Trophoblast cell (in vitro differentiated cells and primary cell): ENCODE measurements around the gene ODAD4.

Experiments used
- DNase-seq, 2 donors: peaks; one replicate each; pipeline ENCODE4 v3.0.0-alpha.2; 2016
- H2AFZ ChIP-seq: 2 replicates; pipeline ENCODE4 v1.6.1; 2013; ENCODE audit warnings: low read length, moderate library complexity, mild to moderate bottlenecking; ENCODE audit not compliant: insufficient read depth, poor library complexity
- H2AK5ac ChIP-seq: 2 replicates; pipeline ENCODE4 v1.6.1; 2013; ENCODE audit warnings: mild to moderate bottlenecking, low read length
- H2BK120ac ChIP-seq: 2 replicates; pipeline ENCODE4 v1.6.1; 2013; ENCODE audit warnings: low read length, mild to moderate bottlenecking, moderate library complexity; ENCODE audit not compliant: insufficient read depth, poor library complexity
- H2BK12ac ChIP-seq: 2 replicates; pipeline ENCODE4 v1.6.1; 2013; ENCODE audit warnings: mild to moderate bottlenecking, low read length, moderate library complexity
- H2BK5ac ChIP-seq: 2 replicates; pipeline ENCODE4 v1.6.1; 2013; ENCODE audit warnings: low read length, low read depth, moderate library complexity, mild to moderate bottlenecking; ENCODE audit not compliant: poor library complexity
- H3K14ac ChIP-seq: 2 replicates; pipeline ENCODE4 v1.6.1; 2013; ENCODE audit warnings: mild to moderate bottlenecking, low read length
- H3K18ac ChIP-seq: 2 replicates; pipeline ENCODE4 v1.6.1; 2013; ENCODE audit warnings: mild to moderate bottlenecking, low read length
- H3K23ac ChIP-seq: 2 replicates; pipeline ENCODE4 v1.6.1; 2013; ENCODE audit warnings: low read length
- H3K27ac ChIP-seq: 2 replicates; pipeline ENCODE4 v1.5.1; 2013; ENCODE audit warnings: low read depth, mild to moderate bottlenecking, inconsistent platforms, low read length, moderate library complexity
- H3K27me3 ChIP-seq: 2 replicates; pipeline ENCODE4 v1.6.1; 2013; ENCODE audit warnings: inconsistent platforms, mild to moderate bottlenecking, low read length, moderate library complexity; ENCODE audit not compliant: insufficient read depth
- H3K36me3 ChIP-seq, 2 experiments: 1 replicate in 1 of 2; 2 replicates in 1 of 2; pipeline ENCODE4 v1.6.1; 2013; ENCODE audit warnings: low read length in 2 of 2, mild to moderate bottlenecking in 2 of 2, moderate library complexity in 1 of 2; ENCODE audit not compliant: insufficient read depth in 2 of 2, control insufficient read depth in 1 of 2
- H3K4ac ChIP-seq: 2 replicates; pipeline ENCODE4 v1.6.1; 2013; ENCODE audit warnings: low read depth, mild to moderate bottlenecking, low read length, moderate library complexity
- H3K4me1 ChIP-seq, 2 experiments: 1 replicate in 1 of 2; 2 replicates in 1 of 2; pipeline ENCODE4 v1.6.1; 2013; ENCODE audit warnings: low read length in 2 of 2, mild to moderate bottlenecking in 2 of 2, moderate library complexity in 1 of 2; ENCODE audit not compliant: insufficient read depth in 2 of 2, control insufficient read depth in 1 of 2
- H3K4me2 ChIP-seq: 2 replicates; pipeline ENCODE4 v1.6.1; 2013; ENCODE audit warnings: inconsistent platforms, mild to moderate bottlenecking, low read length, moderate library complexity
- H3K4me3 ChIP-seq: 2 replicates; pipeline ENCODE4 v1.5.1; 2013; ENCODE audit warnings: mild to moderate bottlenecking, low read depth, low read length, inconsistent platforms
- H3K79me1 ChIP-seq: one replicate; pipeline ENCODE4 v1.6.1; 2013; ENCODE audit warnings: low read length
- H3K79me2 ChIP-seq: 2 replicates; pipeline ENCODE4 v1.6.1; 2013; ENCODE audit warnings: low read length, mild to moderate bottlenecking; ENCODE audit not compliant: control insufficient read depth, insufficient read depth, poor library complexity
- H3K9ac ChIP-seq: 2 replicates; pipeline ENCODE4 v1.6.1; 2013; ENCODE audit warnings: mild to moderate bottlenecking, low read length
- H3K9me3 ChIP-seq: 2 replicates; pipeline ENCODE4 v1.6.1; 2013; ENCODE audit warnings: low read depth, mild to moderate bottlenecking, control low read depth, inconsistent platforms, low read length; ENCODE audit not compliant: insufficient read depth
- H4K12ac ChIP-seq: 2 replicates; pipeline ENCODE4 v1.6.1; 2013; ENCODE audit warnings: low read depth, mild to moderate bottlenecking, low read length, moderate library complexity
- H4K8ac ChIP-seq: 2 replicates; pipeline ENCODE4 v1.6.1; 2013; ENCODE audit warnings: low read depth, mild to moderate bottlenecking, low read length, moderate library complexity
- H4K91ac ChIP-seq: one replicate; pipeline ENCODE4 v1.6.1; 2013; ENCODE audit warnings: low read depth, mild to moderate bottlenecking, low read length, moderate library complexity
- WGBS: extraction: QIAGEN DNeasy Blood & Tissue Kit; methylation state at CpG from one replicate; pipeline ENCODE4 v1.1.7; 2013; ENCODE audit warnings: missing lambda C conversion rate; ENCODE audit not compliant: insufficient read length, insufficient coverage; ENCODE audit errors: extremely low coverage; 5-methylcytosine and 5-hydroxymethylcytosine counted together

Gene ODAD4

DNA sequence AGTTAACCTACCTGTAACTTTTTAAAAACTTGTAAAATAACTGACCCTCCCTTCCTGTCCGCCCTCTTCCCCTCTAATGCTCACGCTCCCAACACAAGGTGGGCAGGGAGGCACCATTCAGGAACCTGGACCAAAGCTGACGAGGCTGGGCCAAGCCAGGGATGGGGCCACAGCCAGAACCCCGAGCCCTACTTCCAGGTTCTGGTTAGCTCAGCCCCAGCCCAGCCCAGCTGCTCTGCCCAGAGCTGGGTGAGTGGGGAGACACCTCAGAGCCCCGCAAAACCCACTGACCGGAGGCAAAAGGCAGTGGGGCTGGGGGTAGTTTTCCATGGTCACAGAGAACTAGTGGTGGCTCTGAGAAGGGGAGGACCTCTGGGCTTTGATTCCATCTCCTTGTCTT is 43.6 kb downstream of the ODAD4 start:
- H3K79me2 ChIP-seq: no peaks in the 10 kb centered on the region
- no peak overlapping the region for H3K23ac ChIP-seq
- H2AFZ ChIP-seq: no peak overlapping the region
- H4K12ac ChIP-seq: no peak overlapping the region
- H3K4me3 ChIP-seq: no peak overlapping the region
- no peak overlapping the region for H2BK120ac ChIP-seq
- DNase-seq: no peak
- H3K4ac ChIP-seq: no peak overlapping the region
- no peak overlapping the region for H3K4me2 ChIP-seq
- peaks cover 0 to 4% of the 10 kb centered on the region in 2 experiments for H3K4me1 ChIP-seq
- H4K91ac ChIP-seq: no peak overlapping the region
- no peak overlapping the region for H4K8ac ChIP-seq
- H3K27ac ChIP-seq: no peak overlapping the region
- WGBS: no CpG with 5 or more reads among the region's 6 CpGs
- no peaks in the 10 kb centered on the region for H3K9me3 ChIP-seq
- H2AK5ac ChIP-seq: no peak overlapping the region
- H2BK12ac ChIP-seq: no peak overlapping the region
- no peak overlapping the region for H2BK5ac ChIP-seq
- no peak overlapping the region for H3K9ac ChIP-seq
- no peaks in the 10 kb centered on the region for H3K79me1 ChIP-seq
- peaks cover 64 to 76% of the 10 kb centered on the region in 2 experiments for H3K36me3 ChIP-seq
- no peak overlapping the region for H3K18ac ChIP-seq
- H3K14ac ChIP-seq: no peak overlapping the region
- no peaks in the 10 kb centered on the region for H3K27me3 ChIP-seq

DNA sequence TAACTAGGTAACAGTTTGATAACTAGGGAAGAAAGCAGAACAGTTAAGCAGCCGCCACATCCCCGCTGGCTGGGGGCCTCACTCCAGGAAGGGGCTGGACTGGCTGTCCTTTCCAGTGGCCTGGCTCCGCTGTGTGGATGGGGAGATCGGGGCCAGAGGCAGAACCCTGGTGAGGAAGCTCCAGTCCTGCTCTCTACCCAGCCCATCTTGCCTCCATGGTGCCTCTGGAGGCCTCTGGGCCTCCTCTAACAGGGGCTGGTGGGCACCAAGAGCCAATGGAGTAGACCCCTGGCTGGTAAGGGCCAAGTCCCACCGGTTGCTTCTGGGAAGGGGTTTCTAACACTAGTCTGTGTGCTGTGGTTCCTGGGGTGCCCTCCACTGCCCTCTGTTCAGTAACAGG is 44.2 kb downstream of the ODAD4 start:
- H3K27ac ChIP-seq: no peak overlapping the region
- no peaks in the 10 kb centered on the region for H3K27me3 ChIP-seq
- H2AFZ ChIP-seq: no peak overlapping the region
- H3K18ac ChIP-seq: no peak overlapping the region
- H3K79me1 ChIP-seq: no peaks in the 10 kb centered on the region
- no peak overlapping the region for H4K91ac ChIP-seq
- H2BK120ac ChIP-seq: no peak overlapping the region
- H3K4me2 ChIP-seq: no peak overlapping the region
- H3K36me3 ChIP-seq: peaks cover 64 to 76% of the 10 kb centered on the region in 2 experiments
- H2BK5ac ChIP-seq: no peak overlapping the region
- H3K23ac ChIP-seq: no peak overlapping the region
- H3K4me1 ChIP-seq: peaks cover 0 to 4% of the 10 kb centered on the region in 2 experiments
- H4K8ac ChIP-seq: no peak overlapping the region
- H3K4ac ChIP-seq: no peak overlapping the region
- no peak overlapping the region for H3K9ac ChIP-seq
- H3K4me3 ChIP-seq: no peak overlapping the region
- H4K12ac ChIP-seq: no peak overlapping the region
- no peak overlapping the region for H3K14ac ChIP-seq
- no peaks in the 10 kb centered on the region for H3K79me2 ChIP-seq
- H3K9me3 ChIP-seq: no peaks in the 10 kb centered on the region
- no CpG with 5 or more reads among the region's 5 CpGs for WGBS
- no peak for DNase-seq
- H2AK5ac ChIP-seq: no peak overlapping the region
- no peak overlapping the region for H2BK12ac ChIP-seq

GRCh38 chr17:41975099-41976083 is 45.0 kb downstream of the ODAD4 start:
- peaks cover 0 to 4% of the 10 kb centered on the region in 2 experiments for H3K4me1 ChIP-seq
- no peaks in the 10 kb centered on the region for H3K79me1 ChIP-seq
- DNase-seq: no peak
- H3K27ac ChIP-seq: no peak overlapping the region
- peaks cover 68 to 80% of the 10 kb centered on the region in 2 experiments for H3K36me3 ChIP-seq
- H2AK5ac ChIP-seq: no peak overlapping the region
- no peaks in the 10 kb centered on the region for H3K27me3 ChIP-seq
- no peak overlapping the region for H3K23ac ChIP-seq
- no CpG with 5 or more reads among the region's 9 CpGs for WGBS
- no peak overlapping the region for H3K18ac ChIP-seq
- no peak overlapping the region for H2AFZ ChIP-seq
- H3K4me3 ChIP-seq: no peak overlapping the region
- H3K4ac ChIP-seq: no peak overlapping the region
- no peak overlapping the region for H2BK120ac ChIP-seq
- H2BK5ac ChIP-seq: no peak overlapping the region
- no peaks in the 10 kb centered on the region for H3K79me2 ChIP-seq
- H2BK12ac ChIP-seq: no peak overlapping the region
- H4K91ac ChIP-seq: no peak overlapping the region
- no peak overlapping the region for H4K8ac ChIP-seq
- H3K9ac ChIP-seq: no peak overlapping the region
- H4K12ac ChIP-seq: no peak overlapping the region
- H3K9me3 ChIP-seq: no peaks in the 10 kb centered on the region
- no peak overlapping the region for H3K14ac ChIP-seq
- H3K4me2 ChIP-seq: no peak overlapping the region

GRCh38 chr17:41976142-41976768 is 45.8 kb downstream of the ODAD4 start:
- Histone ChIP-seq H3K9me3 (no peaks in the 10 kb centered on the region), H3K18ac (no peak overlapping the region), H3K23ac (no peak overlapping the region), H3K79me1 (no peaks in the 10 kb centered on the region), H3K9ac (no peak overlapping the region), H4K91ac (no peak overlapping the region), H3K27me3 (no peaks in the 10 kb centered on the region), H3K4me1 (peaks cover 0 to 4% of the 10 kb centered on the region in 2 experiments), H2AFZ (no peak overlapping the region), H3K4me2 (no peak overlapping the region), H2BK5ac (no peak overlapping the region), H3K36me3 (peaks cover 71 to 80% of the 10 kb centered on the region in 2 experiments), H3K79me2 (no peaks in the 10 kb centered on the region), H3K4ac (no peak overlapping the region), H2BK120ac (no peak overlapping the region), H3K14ac (no peak overlapping the region), H4K8ac (no peak overlapping the region), H2AK5ac (no peak overlapping the region), H2BK12ac (no peak overlapping the region), H4K12ac (no peak overlapping the region), H3K27ac (no peak overlapping the region), H3K4me3 (no peak overlapping the region)
- no peak for DNase-seq
- no CpG with 5 or more reads among the region's 11 CpGs for WGBS
